Vagina (tissue), 2 donors: Measurements from ENCODE around the gene ARHGAP26. TPM values are rescaled to one million over a fixed set of nuclear protein-coding genes. Genes with fewer than 3 reads are reported as not detected.

Experiments used
- DNase-seq, 2 donors: peaks; one replicate each; pipeline ENCODE4 v3.0.0-alpha.2; 2017; ENCODE audit errors: extremely low spot score in 2 of 2
- H3K27ac ChIP-seq: fragments of 200-600 bp; sonication (generic); one replicate; pipeline ENCODE4 v1.5.1; 2019
- H3K27me3 ChIP-seq: fragments of 200-600 bp; sonication (generic); one replicate; pipeline ENCODE4 v1.5.1; 2019
- H3K36me3 ChIP-seq, 2 donors: fragments of 200-600 bp; sonication (generic); one replicate each; pipeline ENCODE4 v1.5.1; 2017 to 2019
- H3K4me1 ChIP-seq: fragments of 200-600 bp; sonication (generic); one replicate; pipeline ENCODE4 v1.5.1; 2019
- H3K4me3 ChIP-seq, 2 donors: fragments of 200-600 bp; sonication (generic); 1 replicate in 1 of 2; 2 replicates in 1 of 2; pipeline ENCODE4 v1.5.1; 2016 to 2019
- H3K9me3 ChIP-seq: fragments of 200-600 bp; sonication (generic); one replicate; pipeline ENCODE4 v1.5.1; 2019
- CTCF ChIP-seq, 3 experiments: fragments of 450-650 bp in 2 of 3; fragments of 200-600 bp in 1 of 3; sonication (generic) in 1 of 3; IDR thresholded peaks; one replicate each; pipeline ENCODE4 v1.5.1; 2017 to 2019; ENCODE audit warnings: antibody characterized with exemption in 3 of 3, mild to moderate bottlenecking in 2 of 3, moderate library complexity in 2 of 3
- POLR2A ChIP-seq, 2 donors: fragments of 450-650 bp; IDR thresholded peaks; one replicate each; pipeline ENCODE4 v1.6.1; 2017; ENCODE audit warnings: antibody characterized with exemption in 2 of 2, mild to moderate bottlenecking in 2 of 2, moderate library complexity in 2 of 2
- POLR2AphosphoS5 ChIP-seq, 2 donors: sonication (generic); formaldehyde crosslinking; IDR thresholded peaks; one replicate each; pipeline ENCODE4 v1.9.0; 2017; ENCODE audit warnings: antibody characterized with exemption in 2 of 2, mild to moderate bottlenecking in 2 of 2, low read depth in 1 of 2; ENCODE audit not compliant: insufficient read depth in 1 of 2
- intact Hi-C: fragments of 100-400 bp; cut with DNase I; formaldehyde crosslinking; loops from one replicate; pipeline ENCODE4 v1.15.1; 2023
- total RNA-seq: library from RNA; depleted of rRNA; stranded (reverse); fragments of >200 nt; gene quantifications from one replicate; pipeline ENCODE4 v1.2.3, GENCODE V29; 2016

The ARHGAP26 gene
- total RNA-seq, 1 donor from 2014 or later = 42.5 TPM

- Histone ChIP-seq H3K4me3 (no peak overlapping the region), H3K9me3 (no peaks in the 10 kb centered on the region), H3K27me3 (no peaks in the 10 kb centered on the region), H3K4me1 (peaks cover 9% of the 10 kb centered on the region), H3K36me3 (peaks cover 0 to 2% of the 10 kb centered on the region in 2 donors), H3K27ac (peak overlapping the region; percentile 8)
- DNase-seq = no peak
- no peak for TF ChIP-seq CTCF (IDR thresholded peaks at IDR 0.05)
- intact Hi-C loops = no loop called here
Observed at GRCh38 chr5:143229426-143229895, 459.3 kb downstream of the ARHGAP26 start.

GRCh38 chr5:143229896-143230675, 459.9 kb downstream of the ARHGAP26 start:
- H3K27me3 ChIP-seq = no peaks in the 10 kb centered on the region
- TF ChIP-seq CTCF (IDR thresholded peaks at IDR 0.05) (no peak), POLR2A (IDR thresholded peaks at IDR 0.05) (no peak), POLR2AphosphoS5 (IDR thresholded peaks at IDR 0.05; ENCODE audit: insufficient read depth in 1 of 2, low read depth in 1 of 2) (no peak)
- intact Hi-C loops = no loop called here
- H3K9me3 ChIP-seq = no peaks in the 10 kb centered on the region
- peak overlapping the region; percentile 8 for H3K27ac ChIP-seq
- H3K4me3 ChIP-seq = no peak overlapping the region
- no peaks in the 10 kb centered on the region for H3K36me3 ChIP-seq
- H3K4me1 ChIP-seq = peaks cover 16% of the 10 kb centered on the region
- no peak for DNase-seq

GRCh38 chr5:143230676-143230996, 460.5 kb downstream of the ARHGAP26 start:
- no peaks in the 10 kb centered on the region for H3K27me3 ChIP-seq
- peaks cover 20% of the 10 kb centered on the region for H3K4me1 ChIP-seq
- intact Hi-C loops = no loop called here

GRCh38 chr5:143231416-143231815, 461.2 kb downstream of the ARHGAP26 start:
- Histone ChIP-seq H3K4me1 (peaks cover 20% of the 10 kb centered on the region), H3K27ac (no peak overlapping the region), H3K36me3 (no peaks in the 10 kb centered on the region), H3K9me3 (no peaks in the 10 kb centered on the region), H3K4me3 (no peak overlapping the region), H3K27me3 (no peaks in the 10 kb centered on the region)
- TF ChIP-seq POLR2A (IDR thresholded peaks at IDR 0.05) (no peak), CTCF (IDR thresholded peaks at IDR 0.05) (no peak), POLR2AphosphoS5 (IDR thresholded peaks at IDR 0.05; ENCODE audit: insufficient read depth in 1 of 2, low read depth in 1 of 2) (no peak)
- intact Hi-C loops = no loop called here
- no peak for DNase-seq

More at GRCh38 chr5:143230676-143230996, 460.5 kb downstream of the ARHGAP26 start:
- Histone ChIP-seq H3K27ac (no peak overlapping the region), H3K36me3 (no peaks in the 10 kb centered on the region), H3K9me3 (no peaks in the 10 kb centered on the region), H3K4me3 (no peak overlapping the region)
- no peak for TF ChIP-seq POLR2A (IDR thresholded peaks at IDR 0.05)
- no peak for TF ChIP-seq POLR2AphosphoS5 (IDR thresholded peaks at IDR 0.05; ENCODE audit: insufficient read depth in 1 of 2, low read depth in 1 of 2)
- TF ChIP-seq CTCF (IDR thresholded peaks at IDR 0.05) = no peak
- DNase-seq = no peak
